OCI-LY3 (cell line): Measurements from ENCODE around the gene IL4R.
A peak's percentile ranks its signal among the peaks of the same experiment; 100 is the strongest.

ENCODE experiments used
- H2AFZ ChIP-seq: fragments of 200-600, 300-600 bp; shearing (Covaris generic); 2 replicates; pipeline ENCODE4 v1.6.0; 2014; ENCODE audit warnings: antibody characterized with exemption, low read depth, low read length
- H3K27ac ChIP-seq: fragments of 200-600, 300-600 bp; sonication (generic); 2 replicates; pipeline ENCODE4 v1.5.1; 2014; ENCODE audit warnings: mild to moderate bottlenecking, low read length, moderate library complexity, mixed read lengths
- H3K27me3 ChIP-seq: fragments of 200-600, 300-600 bp; sonication (generic); 2 replicates; pipeline ENCODE4 v1.6.1; 2014; ENCODE audit warnings: low read depth, low read length, mixed read lengths
- H3K36me3 ChIP-seq: fragments of 200-600, 300-600 bp; sonication (generic); replicated peaks from 2 replicates; pipeline ENCODE3; 2014; ENCODE audit warnings: low read depth, low read length, mixed read lengths
- H3K4me1 ChIP-seq: fragments of 300-600, 200-600 bp; sonication (generic); 2 replicates; pipeline ENCODE4 v1.6.1; 2014; ENCODE audit warnings: low read length, mixed read lengths
- H3K4me2 ChIP-seq: fragments of 200-600, 300-600 bp; sonication (generic); 2 replicates; pipeline ENCODE4 v1.6.1; 2014; ENCODE audit warnings: low read length, mixed read lengths
- H3K4me3 ChIP-seq: fragments of 300-600, 200-600 bp; sonication (generic); 2 replicates; pipeline ENCODE4 v1.5.1; 2014; ENCODE audit warnings: antibody characterized with exemption, mild to moderate bottlenecking, low read length, moderate library complexity
- H3K79me2 ChIP-seq: fragments of 300-600, 200-600 bp; shearing (Covaris generic); 2 replicates; pipeline ENCODE4 v1.6.1; 2014; ENCODE audit warnings: mild to moderate bottlenecking, low read length, mixed read lengths
- H3K9ac ChIP-seq: fragments of 300-600, 200-600 bp; shearing (Covaris generic); 2 replicates; pipeline ENCODE4 v1.6.0; 2014; ENCODE audit warnings: mild to moderate bottlenecking, low read length, moderate library complexity
- H3K9me3 ChIP-seq: fragments of 200-600, 300-600 bp; shearing (Covaris generic); 2 replicates; pipeline ENCODE4 v1.6.1; 2014; ENCODE audit warnings: low read length, mixed read lengths; ENCODE audit not compliant: insufficient read depth
- H4K20me1 ChIP-seq: fragments of 200-600, 300-600 bp; sonication (generic); 2 replicates; pipeline ENCODE4 v1.6.1; 2016; ENCODE audit warnings: low read length, mixed read lengths; ENCODE audit not compliant: insufficient read depth
- CTCF ChIP-seq: fragments of 200-600, 300-600 bp; sonication (generic); IDR thresholded peaks from 2 replicates; pipeline ENCODE4 v1.5.1; 2014; ENCODE audit warnings: antibody characterized with exemption, low read length, low read depth
- EZH2phosphoT487 ChIP-seq: fragments of 200-600 bp; shearing (Covaris generic); IDR thresholded peaks from 2 replicates; pipeline ENCODE4 v1.6.1; 2018; ENCODE audit warnings: antibody characterized with exemption, mixed run types, low read depth

IL4R gene

GRCh38 chr16:27399969-27400368 lies 86.2 kb downstream of the IL4R start:
- Histone ChIP-seq H3K4me1 (peaks cover 59% of the 10 kb centered on the region), H3K9me3 (peaks cover 11% of the 10 kb centered on the region; the same call in 1 of the 2 replicates), H3K9ac (no peak overlapping the region), H3K27me3 (no peaks in the 10 kb centered on the region), H3K79me2 (peaks cover 54% of the 10 kb centered on the region), H4K20me1 (no peaks in the 10 kb centered on the region), H3K36me3 (peaks cover 32% of the 10 kb centered on the region), H3K27ac (peak overlapping the region; percentile 98), H3K4me3 (no peak overlapping the region), H3K4me2 (no peak overlapping the region), H2AFZ (no peak overlapping the region)
- TF ChIP-seq CTCF (no peak), EZH2phosphoT487 (no peak)

- peaks cover 9% of the 10 kb centered on the region; the same call in 1 of the 2 replicates for H3K9me3 ChIP-seq
- no peak for TF ChIP-seq EZH2phosphoT487
- TF ChIP-seq CTCF = no peak
- no peak overlapping the region; the same call in 1 of the 2 replicates for H2AFZ ChIP-seq
These were observed 87.2 kb downstream of the IL4R start for GRCh38 chr16:27400751-27401620.

GRCh38 chr16:27401768-27402568 lies 88.2 kb downstream of the IL4R start, which contains the start of gene IL21R:
Gene IL21R, plus strand, starts transcription at chr16:27402174. Its CDS starts 27,898 bp downstream, at chr16:27430072.
- peaks cover 3% of the 10 kb centered on the region; the same call in 1 of the 2 replicates for H3K9me3 ChIP-seq
- peak within 1 kb of the TSS; percentile 98 for H3K27ac ChIP-seq
- peak within 1 kb of the TSS; percentile 96 for H3K4me3 ChIP-seq
- no peaks in the 10 kb centered on the region for H4K20me1 ChIP-seq
- no peaks in the 10 kb centered on the region for H3K27me3 ChIP-seq
- TF ChIP-seq CTCF = no peak
- TF ChIP-seq EZH2phosphoT487 = no peak
- peak within 1 kb of the TSS; percentile 100 for H3K4me2 ChIP-seq
- H3K4me1 ChIP-seq = peaks cover 77% of the 10 kb centered on the region
- H2AFZ ChIP-seq = no peak within 1 kb of the TSS
- peaks cover 74% of the 10 kb centered on the region for H3K79me2 ChIP-seq
- peak within 1 kb of the TSS; percentile 100 for H3K9ac ChIP-seq
- H3K36me3 ChIP-seq = peaks cover 40% of the 10 kb centered on the region

More at GRCh38 chr16:27400751-27401620, 87.2 kb downstream of the IL4R start:
- Histone ChIP-seq H3K36me3 (peaks cover 34% of the 10 kb centered on the region), H3K4me3 (peak overlapping the region; percentile 96), H3K9ac (peak overlapping the region; percentile 100), H3K27me3 (no peaks in the 10 kb centered on the region), H3K4me2 (peak overlapping the region; percentile 100), H3K27ac (peak overlapping the region; percentile 98), H4K20me1 (no peaks in the 10 kb centered on the region), H3K79me2 (peaks cover 64% of the 10 kb centered on the region), H3K4me1 (peaks cover 67% of the 10 kb centered on the region)
